CD4-positive, alpha-beta T cell treated with Interleukin-17A for 4 hours (primary cell): Measurements from ENCODE around the gene ZFPM1.

Experiments
- DNase-seq: peaks from one replicate; pipeline ENCODE4 v3.0.0-alpha.2; 2020; ENCODE audit warnings: mixed read lengths

Gene ZFPM1

DNA sequence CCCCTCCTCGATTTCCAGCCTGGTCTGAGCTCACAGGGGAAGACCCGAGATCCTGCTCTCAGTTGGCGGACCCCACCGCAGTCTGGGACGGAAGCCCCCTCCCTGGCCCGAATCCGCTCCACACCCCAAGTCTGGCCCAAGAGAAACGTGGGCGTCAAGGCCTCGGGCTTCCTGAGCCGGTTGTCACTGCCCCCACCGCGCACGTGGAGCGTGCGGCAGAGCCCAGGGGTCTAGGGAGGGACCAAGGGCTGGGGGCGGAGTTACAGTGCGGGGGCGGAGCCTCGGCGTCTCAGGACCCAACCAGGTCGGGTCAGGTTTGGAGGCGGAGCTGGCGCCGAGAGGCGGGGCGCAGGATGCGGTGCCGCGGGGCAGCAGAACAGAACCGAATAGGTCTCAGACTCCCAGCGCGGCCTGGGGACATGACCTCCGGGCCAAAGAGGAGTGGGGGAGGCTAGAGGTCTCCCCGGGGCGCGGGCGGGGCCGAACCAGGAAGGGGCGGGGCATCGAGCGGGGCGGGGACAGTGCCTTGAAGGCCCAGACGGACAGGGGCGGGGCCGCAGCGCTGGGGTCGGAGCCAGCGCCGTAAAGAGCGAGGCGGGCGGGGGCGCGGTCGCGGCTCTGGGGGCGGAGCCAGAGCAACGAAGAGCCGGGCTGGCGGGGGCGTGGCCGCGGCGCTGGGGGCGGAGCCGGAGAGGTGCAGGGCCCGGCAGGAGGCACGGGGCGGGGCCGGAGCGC lies 431 bp upstream of the ZFPM1 start:
- peak; percentile 100 for DNase-seq

DNA sequence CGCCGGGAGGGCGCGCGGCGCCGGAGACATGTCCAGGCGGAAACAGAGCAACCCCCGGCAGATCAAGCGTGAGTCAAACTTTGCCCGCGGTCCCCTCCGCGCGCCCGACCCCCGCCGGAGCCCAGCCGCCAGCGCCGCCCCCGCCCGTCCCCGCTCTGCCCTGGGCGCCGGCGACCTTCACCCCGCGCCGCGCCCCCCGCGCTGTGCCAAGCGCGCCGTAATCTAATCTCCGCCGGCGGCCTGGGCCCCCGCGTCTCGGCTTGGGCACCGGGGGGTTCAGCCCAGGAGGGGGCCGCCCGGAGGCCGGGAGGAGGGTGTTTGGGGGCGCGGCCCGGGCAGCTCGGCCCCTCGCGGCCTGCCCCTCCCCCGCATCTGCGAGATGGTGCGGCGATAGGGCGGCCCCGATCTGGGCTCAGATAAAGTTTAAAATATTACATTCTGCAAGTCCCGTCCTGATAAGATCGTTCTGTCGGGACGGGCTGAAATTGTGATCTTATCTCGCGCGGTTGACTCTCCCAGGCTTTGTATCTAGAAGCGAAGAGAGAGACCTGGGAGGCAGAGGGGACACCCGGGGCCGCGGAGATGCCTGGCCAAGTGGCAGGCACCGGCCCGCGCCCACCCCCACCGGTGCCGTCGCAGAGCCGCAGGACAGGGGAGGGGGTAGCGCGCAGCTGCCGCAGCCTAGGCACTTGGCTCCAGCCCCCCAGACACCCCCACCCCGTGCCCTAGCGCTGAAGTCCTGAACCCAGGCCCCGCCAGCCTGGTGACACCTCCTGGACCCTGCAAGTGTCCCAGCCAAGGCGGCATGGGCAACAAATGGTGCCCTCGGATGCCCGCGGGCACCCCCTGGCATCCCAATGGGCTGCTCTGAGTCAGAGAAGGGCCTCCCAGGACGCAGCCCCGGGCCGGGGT lies 787 bp downstream of the ZFPM1 start:
- peak; percentile 48 for DNase-seq

DNA sequence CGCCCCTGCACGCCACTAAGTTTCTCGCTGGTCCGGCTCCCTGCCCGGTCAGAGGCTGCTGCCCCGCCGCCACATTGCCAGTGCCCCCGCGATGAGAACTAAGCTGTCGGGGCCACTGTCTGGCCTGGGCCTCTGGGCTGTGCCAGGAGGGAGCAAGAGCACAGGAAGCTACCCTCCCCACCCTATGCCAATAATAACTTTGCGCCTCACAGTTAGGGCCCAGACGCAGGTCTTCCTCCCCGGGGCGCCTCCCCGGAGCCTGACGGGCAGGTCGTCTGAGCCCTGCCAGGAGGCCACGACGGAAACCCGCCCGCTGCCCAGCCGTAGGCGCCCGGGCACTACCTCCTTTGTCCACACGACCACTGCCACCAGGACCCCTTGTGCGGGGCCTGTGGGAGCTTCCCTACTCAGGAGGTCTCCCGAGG lies 1.5 kb downstream of the ZFPM1 start:
- DNase-seq: peak; percentile 67

DNA sequence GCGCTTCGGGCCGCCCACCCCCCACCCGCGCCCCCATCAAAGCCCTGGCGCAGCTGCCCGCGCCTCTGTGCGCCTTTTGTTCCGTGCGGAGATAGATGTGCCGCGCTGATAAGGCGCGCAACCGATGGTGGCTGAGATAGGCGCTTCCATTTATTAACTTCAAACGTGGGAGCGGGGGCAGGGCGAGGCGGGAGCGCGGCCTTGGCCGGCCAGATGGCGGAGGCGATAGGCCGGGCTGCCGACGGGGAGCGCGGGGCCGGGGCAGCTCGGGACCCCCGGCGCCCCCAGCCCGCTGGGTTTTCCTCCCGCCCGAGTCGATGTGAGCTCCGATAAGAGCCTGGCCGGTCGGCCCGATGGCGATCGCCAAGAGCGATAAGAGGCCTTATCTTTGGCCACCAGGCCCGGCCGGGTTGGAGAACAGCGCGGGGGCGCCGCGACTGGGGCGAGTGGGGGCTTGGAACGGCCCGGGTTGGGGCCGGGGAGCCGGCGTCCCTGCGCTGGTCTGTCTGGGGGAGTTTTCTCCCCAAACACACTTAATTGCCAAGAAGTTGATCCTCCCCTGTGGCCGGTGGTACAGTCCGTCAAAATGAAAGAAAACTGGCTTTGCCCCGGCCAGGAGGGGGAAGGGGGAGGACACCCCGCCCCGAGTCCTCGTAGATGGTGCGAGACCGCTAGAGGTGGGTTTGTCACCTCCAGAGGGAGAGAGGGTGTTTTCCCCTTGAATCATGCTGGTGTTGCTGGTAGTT lies 2.7 kb downstream of the ZFPM1 start:
- DNase-seq: peak; percentile 73

DNA sequence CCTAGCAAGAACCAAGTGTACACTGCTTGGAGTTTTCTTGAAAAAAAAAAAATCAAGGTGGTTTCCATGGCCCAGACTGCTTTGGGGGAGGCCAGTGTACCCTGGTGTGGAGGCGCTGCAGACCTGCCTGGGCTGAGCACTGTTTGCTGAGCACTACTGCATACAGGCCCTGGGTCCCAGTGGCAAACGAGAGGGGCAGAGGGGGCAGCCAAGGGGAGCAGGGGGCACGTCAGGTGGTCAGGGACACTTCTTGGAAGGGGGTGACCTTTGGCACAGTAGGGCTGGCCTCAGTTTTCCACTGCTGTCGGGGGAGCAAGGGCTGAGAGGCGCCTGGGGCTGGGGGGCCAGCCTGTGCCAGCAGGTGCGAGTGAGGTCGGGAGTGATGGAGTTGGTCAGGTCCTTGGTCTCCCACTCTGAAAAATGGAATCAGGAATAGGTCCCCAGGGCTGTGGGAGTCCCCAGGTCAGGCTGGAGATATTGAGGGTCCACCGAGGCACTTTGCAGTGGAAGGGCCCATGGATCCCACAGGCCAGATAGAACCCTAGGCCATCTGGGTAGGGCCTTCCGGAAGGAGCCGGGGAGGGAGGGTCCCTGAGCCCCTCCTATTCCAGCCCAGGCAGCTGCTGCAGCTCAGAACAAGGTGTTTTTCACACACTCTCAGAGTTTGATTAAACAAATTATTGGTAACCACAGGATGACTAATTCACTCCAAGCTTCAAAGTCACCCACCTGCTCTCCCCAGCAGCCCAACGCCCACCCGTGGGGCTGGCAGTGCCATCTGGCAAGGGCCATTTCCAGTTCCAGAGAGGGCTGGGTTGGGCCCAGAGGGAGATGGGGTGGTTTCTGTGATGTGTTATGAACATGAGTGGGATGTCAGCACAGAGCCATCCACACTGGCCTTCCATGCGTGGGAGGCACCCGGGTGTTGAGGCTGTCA lies 3.5 kb downstream of the ZFPM1 start:
- peak; percentile 76 for DNase-seq

DNA sequence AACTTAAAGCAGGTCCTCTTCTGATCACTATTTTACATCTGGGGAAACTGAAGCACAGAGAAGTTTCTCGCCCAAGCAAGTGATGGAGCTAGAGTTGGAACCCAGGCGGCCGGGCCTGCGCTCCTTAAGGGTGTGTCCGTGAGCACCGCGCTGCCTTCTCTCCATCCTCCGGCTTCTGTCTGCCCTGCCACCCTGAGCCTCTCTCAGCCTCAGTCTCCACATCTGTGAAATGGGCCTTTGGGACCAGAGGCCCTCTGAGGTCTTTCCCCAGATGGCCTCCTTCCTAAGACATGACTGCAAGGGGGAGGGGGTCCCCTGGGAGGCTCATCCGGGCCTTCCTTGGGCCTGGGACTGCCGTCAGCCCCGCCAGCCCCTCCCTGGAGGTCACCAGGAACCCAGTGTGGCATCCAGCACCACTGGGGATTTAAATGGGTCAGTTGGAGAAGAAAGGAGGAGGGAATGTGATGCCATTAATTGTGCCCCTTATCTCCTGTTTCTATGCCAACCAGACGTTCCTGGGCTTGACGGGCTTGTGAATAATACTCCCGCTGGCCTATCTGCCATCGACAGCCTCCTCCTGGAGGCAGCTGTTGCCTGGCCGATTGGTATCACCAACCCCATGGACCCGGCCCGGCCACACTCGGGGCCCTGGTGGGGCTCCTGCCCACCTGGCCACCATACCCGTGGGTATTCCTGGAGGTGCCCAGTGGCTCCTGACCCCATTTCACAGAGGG lies 5.1 kb downstream of the ZFPM1 start:
- DNase-seq: no peak

DNA sequence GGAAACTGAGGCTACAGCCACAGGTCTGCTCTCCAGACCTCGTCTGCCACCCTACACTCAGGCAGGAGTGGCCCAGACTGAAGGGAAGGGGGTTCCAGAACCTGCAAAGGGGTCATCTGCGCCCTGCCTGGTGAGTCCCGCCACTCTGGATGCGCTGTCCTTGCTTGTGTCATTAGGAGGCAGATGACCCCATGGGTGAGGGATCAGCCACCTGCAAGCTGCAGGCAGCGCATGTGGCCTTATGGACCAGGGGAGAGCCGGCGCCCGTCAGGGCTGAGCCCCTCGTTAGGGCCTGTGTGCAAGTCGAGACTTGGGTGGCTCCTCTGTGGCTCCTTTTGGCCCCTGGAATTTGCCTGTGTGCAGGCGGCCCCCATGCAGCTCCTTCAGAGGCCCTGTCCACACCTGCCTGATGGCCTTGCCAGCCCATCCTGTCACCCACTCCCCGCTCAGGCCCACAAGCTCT lies 5.7 kb downstream of the ZFPM1 start:
- no peak for DNase-seq

DNA sequence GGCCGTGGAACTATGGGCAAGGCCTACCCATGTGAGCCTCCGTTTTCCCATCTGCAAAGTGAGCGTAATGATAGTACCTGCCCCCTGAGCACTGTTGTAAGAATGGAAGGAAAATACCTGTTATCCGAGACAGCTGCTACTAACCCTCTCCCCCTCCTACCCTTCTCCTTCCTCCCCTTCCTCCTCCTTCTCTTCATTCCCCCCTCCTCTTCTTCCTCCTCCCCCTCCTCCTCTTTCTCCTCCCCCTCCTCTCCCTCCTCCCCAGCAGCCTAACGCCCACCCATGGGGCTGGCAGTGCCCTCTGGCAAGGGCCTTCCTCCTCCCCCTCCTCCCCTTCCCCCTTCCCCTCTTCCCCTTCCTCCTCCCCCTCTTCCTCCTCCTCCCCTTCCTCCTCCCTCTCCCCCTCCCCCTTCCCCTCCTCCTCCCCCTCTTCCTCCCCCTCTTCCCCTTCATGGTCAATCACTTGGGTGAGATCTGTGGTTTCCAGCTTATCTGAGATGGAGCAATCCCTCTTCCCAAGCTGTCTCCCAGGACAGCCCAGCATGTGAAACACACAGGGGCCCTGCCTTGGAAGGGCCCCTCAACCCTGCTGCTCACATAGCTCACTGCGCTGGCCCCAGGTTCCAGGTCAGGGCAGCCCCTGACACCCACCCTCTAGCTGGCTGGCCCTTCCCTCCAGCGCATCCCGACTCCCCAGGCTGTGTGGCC lies 6.4 kb downstream of the ZFPM1 start:
- no peak for DNase-seq

DNA sequence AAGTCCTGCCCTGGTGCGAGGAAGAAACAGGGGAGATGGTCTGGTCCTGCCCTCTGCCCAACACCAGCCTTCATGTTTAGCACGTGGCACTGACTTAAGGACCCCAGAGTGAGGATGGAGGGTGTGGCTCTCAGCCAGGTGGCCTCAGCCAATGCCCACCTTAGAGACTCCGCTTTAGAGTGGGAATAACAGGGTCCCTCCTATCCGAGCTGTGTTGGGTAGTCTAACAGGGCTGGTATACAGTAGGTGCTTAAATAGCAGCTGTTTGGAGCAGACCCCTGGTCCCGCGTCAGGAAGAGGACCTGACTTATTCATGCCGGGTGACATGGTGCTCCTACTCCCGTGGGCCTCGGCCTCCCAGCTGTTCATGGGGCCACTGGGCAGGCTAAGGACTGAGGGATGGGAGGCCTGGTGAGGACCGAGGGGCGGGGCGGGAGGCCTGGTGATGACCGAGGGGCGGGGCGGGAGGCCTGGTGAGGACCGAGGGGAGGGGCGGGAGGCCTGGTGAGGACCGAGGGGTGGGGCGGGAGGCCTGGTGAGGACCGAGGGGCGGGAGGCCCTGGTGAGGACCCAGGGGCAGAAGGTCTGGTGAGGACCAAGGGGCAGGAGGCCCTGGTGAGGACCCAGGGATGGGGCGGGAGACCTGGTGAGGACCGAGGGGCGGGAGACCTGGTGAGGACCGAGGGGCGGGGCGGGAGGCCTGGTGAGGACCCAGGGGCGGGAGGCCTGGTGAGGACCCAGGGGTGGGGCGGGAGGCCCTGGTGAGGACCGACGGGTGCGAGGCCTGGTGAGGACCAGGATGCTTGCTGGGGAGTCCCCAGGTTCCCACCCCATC lies 7.6 kb downstream of the ZFPM1 start:
- DNase-seq: no peak

DNA sequence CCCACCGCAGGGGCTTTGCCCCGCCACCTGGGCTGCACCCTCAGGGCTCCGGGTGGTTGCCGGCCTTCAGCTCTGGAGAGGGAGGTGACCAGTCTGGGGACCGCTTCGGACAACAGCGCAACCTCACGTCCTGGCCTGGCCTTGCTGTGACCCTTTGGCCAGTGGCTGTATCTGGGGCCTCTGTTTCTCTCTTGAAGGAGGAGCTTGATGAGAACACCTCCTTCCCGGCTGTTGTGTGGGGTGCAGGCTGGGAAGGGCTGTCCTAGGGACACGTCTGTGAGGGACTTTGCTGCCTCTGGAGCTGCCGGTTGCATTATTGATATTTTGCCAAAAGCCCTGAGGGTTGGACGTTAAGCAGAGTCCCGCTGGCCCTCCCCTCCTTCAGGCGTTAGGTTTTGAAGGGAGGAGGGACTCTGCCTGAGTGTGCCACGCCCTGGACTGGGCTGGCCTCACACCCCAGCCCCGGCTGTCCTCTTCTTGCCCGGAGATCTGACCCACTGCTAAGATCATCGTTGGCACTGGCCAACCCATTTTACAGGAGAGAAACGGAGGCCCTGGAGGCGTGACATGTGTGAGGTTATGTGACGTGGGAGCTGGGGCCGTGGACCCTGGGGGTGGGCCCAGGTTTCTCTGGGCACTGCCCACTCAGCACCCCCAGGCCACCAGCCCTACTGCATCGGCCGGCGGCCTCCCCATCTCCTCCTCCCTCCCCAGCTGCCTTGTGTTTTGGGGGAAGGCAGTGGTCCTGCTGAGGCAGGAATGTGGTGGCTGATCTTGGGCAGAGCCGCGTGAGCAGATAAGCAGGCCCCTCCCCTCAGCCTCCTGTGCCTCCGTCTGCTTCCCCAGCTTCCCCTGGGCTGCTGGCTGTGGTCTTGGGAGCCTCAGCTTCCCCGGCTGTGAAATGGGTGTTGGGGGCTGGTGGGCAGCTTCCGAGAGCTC lies 8.5 kb downstream of the ZFPM1 start:
- no peak for DNase-seq

DNA sequence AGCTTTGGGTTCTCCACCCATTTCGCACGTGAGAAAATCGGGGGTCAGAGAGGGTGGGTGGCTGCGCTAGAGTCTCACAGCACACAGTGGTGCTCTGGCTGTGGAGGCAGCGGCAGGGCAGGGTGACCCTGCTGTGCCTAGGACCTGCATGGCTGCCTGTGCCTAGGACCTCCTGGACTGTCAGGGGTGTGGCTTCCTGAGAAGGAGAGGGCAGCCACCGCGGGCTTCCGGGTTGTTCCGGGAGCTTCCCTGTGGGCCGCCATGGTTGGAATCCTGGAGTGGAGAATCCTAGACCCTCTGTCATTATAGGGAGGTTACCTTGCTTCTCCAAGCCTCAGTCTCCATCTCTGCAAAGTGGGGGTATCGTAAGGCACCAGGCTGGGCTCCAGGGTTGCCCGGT lies 9.3 kb downstream of the ZFPM1 start:
- no peak for DNase-seq

DNA sequence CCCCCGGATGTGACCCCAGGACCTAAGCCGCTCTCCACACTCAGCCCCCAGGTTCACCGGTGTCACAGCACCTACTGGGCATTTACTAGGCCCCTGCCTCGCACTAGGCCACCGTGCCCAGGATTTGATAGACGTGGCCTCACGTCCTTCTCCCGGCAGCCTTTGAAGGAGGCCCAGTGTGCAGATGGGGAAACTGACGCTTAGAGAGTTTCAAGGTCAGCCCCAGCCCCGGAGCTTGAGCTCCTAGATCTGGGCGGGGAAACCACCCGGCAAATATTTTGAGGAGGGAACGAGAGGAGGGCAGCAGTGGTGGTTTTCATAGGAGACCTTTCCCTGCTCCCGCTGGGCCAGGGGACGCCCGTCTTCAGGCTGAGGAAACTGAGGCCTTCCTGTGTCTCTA lies 10.3 kb downstream of the ZFPM1 start:
- DNase-seq: no peak

DNA sequence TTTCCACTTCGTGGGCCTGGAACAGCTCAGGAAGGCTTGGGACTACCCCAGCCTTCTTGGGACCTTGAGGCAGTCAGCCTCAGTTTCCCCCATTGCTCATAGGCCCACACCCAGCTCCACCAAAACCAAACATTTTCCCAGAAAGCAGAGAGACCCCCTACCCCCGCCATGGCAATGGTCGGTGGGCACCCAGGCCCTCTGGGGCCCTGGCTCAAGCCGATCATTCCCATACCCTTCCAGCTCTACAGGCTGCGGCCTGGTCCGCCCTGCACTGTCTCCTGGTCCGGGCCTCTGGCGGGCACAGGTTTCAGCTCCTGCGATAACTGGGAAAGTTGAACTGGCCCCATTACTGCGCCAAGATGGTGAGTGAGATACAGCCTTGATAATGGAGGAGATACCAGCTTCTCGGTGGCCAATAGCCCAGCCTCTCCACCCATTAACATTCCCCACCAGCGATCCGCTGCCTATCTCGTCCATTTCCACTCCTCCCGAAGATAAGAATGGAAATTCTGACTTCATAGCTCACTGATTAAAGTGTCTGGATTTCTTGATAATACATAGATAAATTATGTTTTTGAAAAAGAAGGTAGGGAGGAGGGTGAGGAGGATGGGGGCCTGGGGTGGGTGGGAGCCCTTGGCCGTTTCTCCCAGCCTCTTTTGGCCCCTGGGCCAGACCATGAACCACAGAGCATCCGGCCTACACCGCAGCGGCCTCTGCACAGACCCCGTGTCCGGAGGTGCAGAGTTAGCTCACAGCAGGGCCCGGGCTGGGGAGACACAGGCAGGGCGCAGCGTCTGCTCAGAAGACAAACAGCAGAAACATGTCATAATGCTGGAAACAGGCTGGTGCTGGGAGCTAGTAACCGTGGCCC lies 11.6 kb downstream of the ZFPM1 start:
- DNase-seq: no peak

DNA sequence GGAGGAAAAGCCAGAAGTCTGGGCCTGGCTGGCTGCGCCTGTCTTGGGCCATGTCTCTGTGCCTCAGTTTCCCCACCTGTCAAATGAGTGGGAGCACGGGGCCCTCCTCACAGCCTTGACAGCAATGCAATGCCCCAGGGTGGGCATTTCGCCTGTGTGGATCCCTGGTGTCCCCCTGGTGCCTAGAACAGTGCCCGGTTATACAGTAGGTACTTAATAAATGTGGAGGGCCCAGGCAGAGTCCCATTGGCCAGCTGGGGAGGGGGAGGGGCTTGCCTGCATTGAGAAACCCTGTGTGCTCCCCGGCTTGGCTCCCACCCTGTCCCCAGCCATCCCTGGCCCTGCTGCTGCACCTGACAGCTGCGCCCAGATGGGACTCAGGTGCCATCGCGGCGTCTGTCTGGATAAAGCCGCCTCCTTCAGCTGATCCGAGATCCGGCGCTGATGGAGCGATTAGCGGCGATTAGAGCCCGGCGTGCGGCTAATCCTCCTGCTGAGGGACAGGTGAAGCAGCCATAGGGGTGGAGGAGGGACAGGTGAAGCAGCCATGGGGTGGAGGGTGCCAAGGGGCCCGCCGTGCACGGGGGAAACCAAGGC lies 12.4 kb downstream of the ZFPM1 start:
- DNase-seq: no peak

DNA sequence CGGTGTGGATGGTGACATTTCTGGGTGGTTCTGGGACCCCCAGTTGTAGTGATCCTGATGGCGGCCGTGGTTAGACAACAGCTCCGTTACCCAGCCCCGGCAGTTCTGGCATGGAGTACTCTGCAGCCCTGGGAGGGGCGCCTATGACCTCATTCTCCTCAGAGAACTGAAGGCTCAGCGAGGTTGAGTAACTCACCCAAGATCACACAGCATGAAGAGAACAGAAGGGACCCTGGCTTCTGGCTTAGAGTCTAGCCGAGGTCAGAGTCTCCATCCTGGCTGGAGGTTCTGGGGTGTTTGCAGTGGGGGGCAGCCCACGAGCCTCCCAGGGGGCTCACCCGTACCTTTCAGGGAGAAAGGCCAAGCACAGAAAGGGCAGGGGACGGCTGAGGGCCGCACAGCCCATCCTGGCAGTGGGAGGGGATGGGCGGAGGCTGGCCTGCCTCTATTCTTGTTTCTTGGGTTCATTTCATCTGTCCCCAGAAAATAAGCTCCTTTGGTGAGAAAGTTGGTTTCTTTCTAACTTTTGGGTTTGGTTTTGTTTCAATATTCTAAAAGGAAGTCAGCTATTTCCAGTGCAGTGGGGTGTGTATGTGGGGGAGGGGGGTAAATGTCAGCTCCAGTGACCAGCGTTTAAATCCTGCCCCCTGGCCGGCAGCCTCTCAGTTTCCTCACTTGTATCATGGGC lies 13.2 kb downstream of the ZFPM1 start:
- peak; percentile 57 for DNase-seq

DNA sequence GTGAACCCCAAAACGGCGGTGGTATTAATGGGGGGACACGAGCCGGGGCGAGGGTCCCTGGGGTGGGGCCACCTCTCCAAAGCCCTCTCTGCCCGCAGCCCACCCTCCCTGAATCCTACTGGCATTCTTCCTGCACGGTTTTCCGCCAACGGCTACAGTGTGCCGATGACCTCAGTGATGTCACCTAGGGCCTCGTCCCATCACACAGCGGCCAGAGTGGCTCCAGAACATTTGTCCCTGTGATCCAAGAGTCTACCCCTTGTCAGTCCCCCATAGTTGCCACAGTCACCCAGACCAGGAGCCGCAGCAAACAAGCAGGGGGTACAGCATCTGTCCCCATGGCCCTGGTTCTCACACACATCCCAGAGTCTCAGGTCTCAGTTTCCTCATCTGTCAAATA lies 13.9 kb downstream of the ZFPM1 start:
- DNase-seq: no peak

DNA sequence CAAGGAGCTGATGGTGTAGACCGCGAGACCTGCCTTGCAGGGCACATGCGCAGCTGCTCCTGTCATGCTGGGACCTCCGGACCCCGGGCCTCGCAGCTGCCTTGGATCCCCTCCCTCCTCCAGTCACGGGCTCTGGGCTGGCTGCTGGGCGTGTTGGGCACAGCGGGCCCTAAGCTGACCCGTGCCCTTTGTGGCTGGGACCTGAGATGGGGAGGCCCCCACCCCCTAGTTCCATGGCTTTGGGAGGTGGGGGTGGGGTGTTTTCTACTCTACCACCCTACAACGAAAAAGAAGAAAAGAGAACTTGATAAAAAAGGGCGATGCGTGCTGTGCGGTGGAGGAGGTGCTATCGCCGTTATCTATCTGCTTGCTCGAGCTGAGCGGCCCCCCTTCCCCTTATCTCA lies 14.5 kb downstream of the ZFPM1 start:
- DNase-seq: no peak
